HG03432 (cell line): ENCODE measurements around the gene PIGM.

Experiments
- ATAC-seq: cut with Tn5 transposase; IDR thresholded peaks from one replicate; pipeline ENCODE4 v1.9.1; 2021; ENCODE audit warnings: mild to moderate bottlenecking, moderate library complexity; ENCODE audit not compliant: unreplicated experiment

Gene PIGM

GRCh38 chr1:159990005-159990404 is 41.8 kb downstream of the PIGM start:
- no peak for ATAC-seq

- ATAC-seq = no peak
Measured at GRCh38 chr1:159989581-159989980, 42.2 kb downstream of the PIGM start.

- ATAC-seq = no peak
Measured at GRCh38 chr1:159988006-159988405, 43.8 kb downstream of the PIGM start.

- no peak for ATAC-seq
Measured at GRCh38 chr1:159987186-159987585, 44.6 kb downstream of the PIGM start.

GRCh38 chr1:159986531-159986930 is 45.3 kb downstream of the PIGM start:
- ATAC-seq = no peak

- ATAC-seq = no peak
Measured at GRCh38 chr1:159986093-159986492, 45.7 kb downstream of the PIGM start.

- no peak for ATAC-seq
Measured at GRCh38 chr1:159985473-159985872, 46.3 kb downstream of the PIGM start.

- ATAC-seq = no peak
Measured at GRCh38 chr1:159983681-159984080, 48.1 kb downstream of the PIGM start.

- no peak for ATAC-seq
Measured at GRCh38 chr1:159982280-159982679, 49.5 kb downstream of the PIGM start.

- no peak for ATAC-seq
Measured at GRCh38 chr1:159981351-159982055, 50.3 kb downstream of the PIGM start.

GRCh38 chr1:159980786-159981185 is 51.0 kb downstream of the PIGM start:
- ATAC-seq = no peak

- no peak for ATAC-seq
Measured at GRCh38 chr1:159980076-159980475, 51.7 kb downstream of the PIGM start.

- ATAC-seq = no peak
Measured at GRCh38 chr1:159979257-159979656, 52.5 kb downstream of the PIGM start.

GRCh38 chr1:159978107-159978398 is 53.7 kb downstream of the PIGM start:
- ATAC-seq = no peak

GRCh38 chr1:159977364-159978106 is 54.3 kb downstream of the PIGM start:
- ATAC-seq = no peak
